GM23338 (cell line): ENCODE results near the gene EYS.

Experiments used
- EZH2 ChIP-seq: fragments of 200-600 bp; sonication (generic); IDR thresholded peaks from one replicate; pipeline ENCODE4 v1.8.0; 2017; ENCODE audit warnings: antibody characterized with exemption, mild to moderate bottlenecking, low read depth; ENCODE audit not compliant: unreplicated experiment
- JUNB ChIP-seq: IDR thresholded peaks from one replicate; pipeline ENCODE4 v1.6.1; 2016; ENCODE audit warnings: antibody characterized with exemption; ENCODE audit not compliant: unreplicated experiment
- POLR2AphosphoS5 ChIP-seq: IDR thresholded peaks from 2 replicates; pipeline ENCODE4 v1.6.1; 2016; ENCODE audit warnings: antibody characterized with exemption, low read depth
- TF ChIP-seq, protein P1 (sequence below), 2 experiments: fragments of 200-600 bp in 1 of 2; sonication (generic) in 1 of 2; conservative IDR thresholded peaks; 2 replicates each; pipeline versions ENCODE4 v1.5.1 to v1.6.1; 2016 to 2017; ENCODE audit warnings: antibody characterized with exemption in 2 of 2, low read depth in 2 of 2, mild to moderate bottlenecking in 2 of 2, moderate library complexity in 1 of 2

DNA sequence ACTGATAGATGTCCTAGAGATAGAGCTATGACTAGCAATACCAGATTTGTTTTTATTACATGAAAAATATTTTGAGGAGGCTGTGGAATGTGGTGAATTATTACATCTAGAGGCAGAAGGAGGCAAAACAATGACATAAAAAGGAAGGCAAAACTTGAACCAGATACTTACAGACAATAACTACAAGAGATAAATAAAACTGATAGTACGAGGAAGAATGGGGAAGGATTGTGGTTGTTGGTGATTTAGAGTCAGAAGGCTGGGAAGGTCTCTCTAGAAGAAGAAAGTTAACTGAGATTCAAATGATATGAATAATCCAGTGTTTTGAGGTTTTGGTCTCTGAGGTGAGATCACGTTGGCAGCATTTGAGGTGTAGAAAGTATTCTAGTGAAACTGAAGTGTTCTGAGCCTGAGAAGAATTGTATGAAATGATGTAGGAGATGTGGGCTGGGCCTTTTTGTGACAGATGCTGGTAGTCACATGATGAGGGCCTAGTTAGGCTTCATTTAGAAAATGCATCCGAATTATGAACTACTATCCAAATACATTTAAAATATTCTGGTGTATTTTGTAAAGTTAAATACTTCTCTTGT, 589.1 kb downstream of the EYS start:
- TF ChIP-seq, protein P1, sequence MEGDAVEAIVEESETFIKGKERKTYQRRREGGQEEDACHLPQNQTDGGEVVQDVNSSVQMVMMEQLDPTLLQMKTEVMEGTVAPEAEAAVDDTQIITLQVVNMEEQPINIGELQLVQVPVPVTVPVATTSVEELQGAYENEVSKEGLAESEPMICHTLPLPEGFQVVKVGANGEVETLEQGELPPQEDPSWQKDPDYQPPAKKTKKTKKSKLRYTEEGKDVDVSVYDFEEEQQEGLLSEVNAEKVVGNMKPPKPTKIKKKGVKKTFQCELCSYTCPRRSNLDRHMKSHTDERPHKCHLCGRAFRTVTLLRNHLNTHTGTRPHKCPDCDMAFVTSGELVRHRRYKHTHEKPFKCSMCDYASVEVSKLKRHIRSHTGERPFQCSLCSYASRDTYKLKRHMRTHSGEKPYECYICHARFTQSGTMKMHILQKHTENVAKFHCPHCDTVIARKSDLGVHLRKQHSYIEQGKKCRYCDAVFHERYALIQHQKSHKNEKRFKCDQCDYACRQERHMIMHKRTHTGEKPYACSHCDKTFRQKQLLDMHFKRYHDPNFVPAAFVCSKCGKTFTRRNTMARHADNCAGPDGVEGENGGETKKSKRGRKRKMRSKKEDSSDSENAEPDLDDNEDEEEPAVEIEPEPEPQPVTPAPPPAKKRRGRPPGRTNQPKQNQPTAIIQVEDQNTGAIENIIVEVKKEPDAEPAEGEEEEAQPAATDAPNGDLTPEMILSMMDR (conservative IDR thresholded peaks at IDR 0.05; ENCODE audit: low read depth in 2 of 2), result no peak
- no peak for TF ChIP-seq JUNB
- TF ChIP-seq POLR2AphosphoS5, result no peak
- TF ChIP-seq EZH2, result no peak
